HepG2 (cell line): Measurements from ENCODE around the gene SUSD6. TPM values are rescaled to one million over a fixed set of nuclear protein-coding genes. Genes with fewer than 3 reads are reported as not detected.

ENCODE experiments used
- ATAC-seq: fragments of 200-7000 bp; cut with Tn5 transposase; 3 replicates; pipeline ENCODE4 v1.9.1; 2020; ENCODE audit warnings: mild to moderate bottlenecking, moderate library complexity
- BruUV-seq: library from RNA; stranded (reverse); fragments of 400-500 nt; replicated peaks from 2 replicates; lab custom pipeline; 2021; lab: Mats Ljungman, UMichigan
- CTCF ChIA-PET: fragments of 300-600 bp; formaldehyde crosslinking; extraction: SDS; loops from one replicate; lab custom pipeline; 2021; ENCODE audit warnings: low total read pairs, inconsistent platforms, low intra/inter-chr PET ratio; lab: Yijun Ruan, JAX
- POLR2A ChIA-PET: fragments of 350-600 bp; sonication (Branson Sonifier 250); formaldehyde crosslinking; loops from one replicate; lab custom pipeline; 2020; ENCODE audit warnings: antibody characterized with exemption, inconsistent platforms; lab: Yijun Ruan, JAX
- DNase-seq: peaks from one replicate; pipeline ENCODE4 v3.0.0-alpha.2; 2015; ENCODE audit warnings: low spot score
- FAIRE-seq: peaks from 3 replicates; lab custom pipeline; 2011; peaks lifted over from hg19 to GRCh38; lab: Jason Lieb, UNC
- H2AFZ ChIP-seq: one replicate; pipeline ENCODE4 v1.6.1; 2011; ENCODE audit warnings: low read length, inconsistent platforms
- H3K27ac ChIP-seq: fragments of 300-600 bp; 3 replicates; pipeline ENCODE4 v1.8.0; 2011; ENCODE audit warnings: mixed run types, mild to moderate bottlenecking, mixed read lengths, low read length, inconsistent platforms; ENCODE audit not compliant: insufficient read depth; ENCODE audit errors: extremely low read length
- H3K27me3 ChIP-seq, 2 experiments: fragments of 200-600 bp in 1 of 2; 2 replicates in 1 of 2; 3 replicates in 1 of 2; pipeline versions ENCODE4 v1.6.0 to v1.8.0; 2011; ENCODE audit warnings: low read length in 2 of 2, mild to moderate bottlenecking in 2 of 2, moderate library complexity in 2 of 2, inconsistent platforms in 1 of 2; ENCODE audit not compliant: insufficient read depth in 2 of 2, control insufficient read depth in 1 of 2
- H3K36me3 ChIP-seq, 2 experiments: fragments of 200-600 bp in 1 of 2; replicated peaks in 1 of 2; 2 replicates in 1 of 2; 3 replicates in 1 of 2; pipeline versions ENCODE4 v1.5.1 to v1.8.0; 2011; ENCODE audit warnings: low read length in 2 of 2, inconsistent platforms in 1 of 2; ENCODE audit not compliant: insufficient read depth in 2 of 2, control insufficient read depth in 1 of 2
- H3K4me1 ChIP-seq: 2 replicates; pipeline ENCODE4 v1.5.1; 2012; ENCODE audit warnings: low read length, inconsistent platforms; ENCODE audit not compliant: insufficient read depth
- H3K4me2 ChIP-seq: 2 replicates; pipeline ENCODE4 v1.6.0; 2011; ENCODE audit warnings: low read depth, low read length, inconsistent platforms
- H3K4me3 ChIP-seq, 3 experiments: fragments of 200-600 bp in 1 of 3; sonication (generic), shearing (Covaris generic) in 1 of 3; replicated peaks in 1 of 3; 2 replicates each; pipeline ENCODE4 v1.5.1; 2011 to 2016; ENCODE audit warnings: low read length in 3 of 3, inconsistent platforms in 2 of 3, low read depth in 2 of 3, mild to moderate bottlenecking in 2 of 3, control low read depth in 1 of 3, mixed read lengths in 1 of 3; ENCODE audit not compliant: insufficient read depth in 1 of 3
- H3K79me2 ChIP-seq: one replicate; pipeline ENCODE4 v1.6.1; 2011; ENCODE audit warnings: low read length, inconsistent platforms; ENCODE audit not compliant: insufficient read depth
- H3K9ac ChIP-seq: 2 replicates; pipeline ENCODE4 v1.6.0; 2011; ENCODE audit warnings: mild to moderate bottlenecking, low read depth, low read length, inconsistent platforms; ENCODE audit not compliant: insufficient read depth
- H3K9me3 ChIP-seq: 2 replicates; pipeline ENCODE4 v1.5.1; 2012; ENCODE audit warnings: mild to moderate bottlenecking, low read length
- H4K20me1 ChIP-seq: 2 replicates; pipeline ENCODE4 v1.6.0; 2011; ENCODE audit warnings: inconsistent platforms, mild to moderate bottlenecking, low read length, moderate library complexity; ENCODE audit not compliant: insufficient read depth
- AGO1 ChIP-seq: fragments of 200-400 bp; formaldehyde crosslinking; IDR thresholded peaks from 2 replicates; pipeline ENCODE4 v1.6.1; 2017; ENCODE audit warnings: mild to moderate bottlenecking, low read depth, low read length, moderate library complexity; ENCODE audit not compliant: poor library complexity, severe bottlenecking
- CREM ChIP-seq, 2 experiments: sonication (generic) in 1 of 2; formaldehyde crosslinking in 1 of 2; IDR thresholded peaks; 2 replicates each; pipeline versions ENCODE4 v1.4.0 to v1.6.1; 2016 to 2020; ENCODE audit warnings: antibody characterized with exemption in 1 of 2, mild to moderate bottlenecking in 1 of 2, missing genetic modification reagents in 1 of 2
- GTF2F1 ChIP-seq: fragments of 150-350 bp; IDR thresholded peaks from 2 replicates; pipeline ENCODE4 v1.6.1; 2014; ENCODE audit warnings: low read length
- MIXL1 ChIP-seq: IDR thresholded peaks from 2 replicates; pipeline ENCODE4 v1.6.1; 2016
- PAWR ChIP-seq: sonication (generic); formaldehyde crosslinking; IDR thresholded peaks from 2 replicates; pipeline ENCODE4 v1.4.0; 2020; ENCODE audit warnings: missing genetic modification reagents, mild to moderate bottlenecking, borderline replicate concordance
- SMC3 ChIP-seq: IDR thresholded peaks from 2 replicates; pipeline ENCODE4 v1.6.1; 2011; ENCODE audit warnings: low read length, improper control_type of control experiment
- SRY ChIP-seq: sonication (generic); formaldehyde crosslinking; IDR thresholded peaks from 2 replicates; pipeline ENCODE4 v1.8.0; 2022; ENCODE audit warnings: mild to moderate bottlenecking, missing genetic modification reagents
- ZNF263 ChIP-seq: sonication (generic); formaldehyde crosslinking; IDR thresholded peaks from 2 replicates; pipeline ENCODE4 v1.4.0; 2020; ENCODE audit warnings: missing genetic modification reagents
- ZNF350 ChIP-seq: sonication (generic); formaldehyde crosslinking; IDR thresholded peaks from 2 replicates; pipeline ENCODE4 v1.4.0; 2020; ENCODE audit warnings: mild to moderate bottlenecking, low read depth, missing genetic modification reagents, borderline replicate concordance
- ZNF530 ChIP-seq: sonication (generic); formaldehyde crosslinking; IDR thresholded peaks from 2 replicates; pipeline ENCODE4 v1.5.0; 2020; ENCODE audit warnings: low read depth, mild to moderate bottlenecking, missing genetic modification reagents
- ZSCAN29 ChIP-seq: sonication (generic); formaldehyde crosslinking; conservative IDR thresholded peaks from 2 replicates; pipeline ENCODE4 v1.4.0; 2020; ENCODE audit warnings: mild to moderate bottlenecking, missing genetic modification reagents
- WGBS: methylation state at CpG from one replicate; pipeline ENCODE4 v1.1.6; 2017; ENCODE audit warnings: low lambda C conversion rate; 5-methylcytosine and 5-hydroxymethylcytosine counted together
- in situ Hi-C: cut with HindIII; loops from 2 replicates; pipeline ENCODE4 v1.10.0; 2017; ENCODE audit warnings: low pct_unique_long_range_greater_than_20kb; ENCODE audit not compliant: extremely low pct_ligation_motif_present
- intact Hi-C: fragments of 100-400 bp; cut with micrococcal nuclease; formaldehyde crosslinking; loops from one replicate; pipeline ENCODE4 v1.10.0; 2022; ENCODE audit not compliant: unreplicated experiment
- polyA plus RNA-seq, 8 experiments: library from polyadenylated mRNA; depleted of rRNA in 3 of 8; stranded (reverse) in 7 of 8; unstranded in 1 of 8; fragments of >200 nt; fragmentation: Illumina TruSeq in 4 of 8; extraction: Trizol in 4 of 8; gene quantifications; 2 replicates each; pipeline versions ENCODE4 v1.2.1 to v1.2.3, GENCODE V29; 2011 to 2016; ENCODE audit warnings: low read depth in 4 of 8, missing spikeins in 1 of 8, mixed read lengths in 1 of 8; ENCODE audit not compliant: insufficient read depth in 1 of 8
- total RNA-seq, 5 experiments: library from RNA; depleted of rRNA; stranded (reverse); fragments of >200 nt; fragmentation: Illumina TruSeq; extraction: Trizol; gene quantifications; 2 replicates each; pipeline ENCODE4 v1.2.3, GENCODE V29; 2016; ENCODE audit warnings: low read depth in 1 of 5
- TF ChIP-seq, protein P1 (sequence below): sonication (generic); formaldehyde crosslinking; IDR thresholded peaks from 2 replicates; pipeline ENCODE4 v1.4.0; 2020; ENCODE audit warnings: mild to moderate bottlenecking, missing genetic modification reagents
- TF ChIP-seq, protein P2 (sequence below): IDR thresholded peaks from 2 replicates; pipeline ENCODE4 v1.6.1; 2016; ENCODE audit warnings: control low read depth
- TF ChIP-seq, protein P3 (sequence below): sonication (generic); formaldehyde crosslinking; IDR thresholded peaks from 2 replicates; pipeline ENCODE4 v1.9.0; 2021; ENCODE audit warnings: missing genetic modification reagents, borderline replicate concordance

The SUSD6 gene
- total and polyA plus RNA-seq, 2 of the 13 experiments (the other 11 are each of a cell fraction or from before 2014, with no cell fraction given), result 7.2 to 7.4 TPM

DNA sequence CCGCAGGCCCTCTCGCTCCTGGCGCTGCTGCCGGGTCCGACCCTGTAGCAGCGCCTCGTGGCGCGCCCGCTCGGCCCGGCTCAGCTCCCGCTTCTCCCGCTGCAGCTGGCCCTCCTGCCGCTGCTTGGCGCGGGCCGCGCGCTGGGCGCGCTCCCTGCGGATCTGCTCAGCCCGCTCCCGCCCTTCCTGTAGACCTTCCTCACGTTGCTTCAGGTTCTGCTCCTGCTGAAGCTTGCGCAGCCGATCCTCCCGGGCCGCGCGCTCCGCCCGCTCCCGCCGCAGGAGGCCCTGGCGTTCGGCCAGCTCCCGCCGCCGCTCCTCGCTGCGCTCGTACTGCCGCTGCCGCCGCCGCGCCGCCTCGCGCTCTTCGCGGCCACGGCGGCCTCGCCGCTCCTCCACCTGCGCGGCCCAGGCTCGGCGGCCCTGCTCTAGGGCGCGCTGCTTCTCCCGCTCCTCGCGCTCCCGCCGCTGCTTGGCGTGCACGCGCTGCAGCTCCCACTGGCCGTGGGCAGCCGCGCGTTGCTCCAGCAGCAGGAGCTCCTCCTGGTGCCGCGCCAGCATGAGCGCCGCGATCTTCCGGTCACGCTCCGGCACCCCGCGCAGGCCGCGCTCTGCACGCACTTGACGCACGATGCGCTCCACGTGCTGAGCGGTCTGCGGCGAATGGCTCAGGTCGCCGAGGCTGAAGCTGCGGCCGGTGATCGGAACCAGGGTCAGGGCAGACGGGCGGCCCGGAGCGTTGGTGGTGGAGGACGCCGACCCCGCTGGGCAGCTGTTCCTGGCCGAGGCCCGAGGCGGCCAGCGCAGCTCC lies 39.2 kb upstream of the SUSD6 start (continued):
- TF ChIP-seq, protein P1, sequence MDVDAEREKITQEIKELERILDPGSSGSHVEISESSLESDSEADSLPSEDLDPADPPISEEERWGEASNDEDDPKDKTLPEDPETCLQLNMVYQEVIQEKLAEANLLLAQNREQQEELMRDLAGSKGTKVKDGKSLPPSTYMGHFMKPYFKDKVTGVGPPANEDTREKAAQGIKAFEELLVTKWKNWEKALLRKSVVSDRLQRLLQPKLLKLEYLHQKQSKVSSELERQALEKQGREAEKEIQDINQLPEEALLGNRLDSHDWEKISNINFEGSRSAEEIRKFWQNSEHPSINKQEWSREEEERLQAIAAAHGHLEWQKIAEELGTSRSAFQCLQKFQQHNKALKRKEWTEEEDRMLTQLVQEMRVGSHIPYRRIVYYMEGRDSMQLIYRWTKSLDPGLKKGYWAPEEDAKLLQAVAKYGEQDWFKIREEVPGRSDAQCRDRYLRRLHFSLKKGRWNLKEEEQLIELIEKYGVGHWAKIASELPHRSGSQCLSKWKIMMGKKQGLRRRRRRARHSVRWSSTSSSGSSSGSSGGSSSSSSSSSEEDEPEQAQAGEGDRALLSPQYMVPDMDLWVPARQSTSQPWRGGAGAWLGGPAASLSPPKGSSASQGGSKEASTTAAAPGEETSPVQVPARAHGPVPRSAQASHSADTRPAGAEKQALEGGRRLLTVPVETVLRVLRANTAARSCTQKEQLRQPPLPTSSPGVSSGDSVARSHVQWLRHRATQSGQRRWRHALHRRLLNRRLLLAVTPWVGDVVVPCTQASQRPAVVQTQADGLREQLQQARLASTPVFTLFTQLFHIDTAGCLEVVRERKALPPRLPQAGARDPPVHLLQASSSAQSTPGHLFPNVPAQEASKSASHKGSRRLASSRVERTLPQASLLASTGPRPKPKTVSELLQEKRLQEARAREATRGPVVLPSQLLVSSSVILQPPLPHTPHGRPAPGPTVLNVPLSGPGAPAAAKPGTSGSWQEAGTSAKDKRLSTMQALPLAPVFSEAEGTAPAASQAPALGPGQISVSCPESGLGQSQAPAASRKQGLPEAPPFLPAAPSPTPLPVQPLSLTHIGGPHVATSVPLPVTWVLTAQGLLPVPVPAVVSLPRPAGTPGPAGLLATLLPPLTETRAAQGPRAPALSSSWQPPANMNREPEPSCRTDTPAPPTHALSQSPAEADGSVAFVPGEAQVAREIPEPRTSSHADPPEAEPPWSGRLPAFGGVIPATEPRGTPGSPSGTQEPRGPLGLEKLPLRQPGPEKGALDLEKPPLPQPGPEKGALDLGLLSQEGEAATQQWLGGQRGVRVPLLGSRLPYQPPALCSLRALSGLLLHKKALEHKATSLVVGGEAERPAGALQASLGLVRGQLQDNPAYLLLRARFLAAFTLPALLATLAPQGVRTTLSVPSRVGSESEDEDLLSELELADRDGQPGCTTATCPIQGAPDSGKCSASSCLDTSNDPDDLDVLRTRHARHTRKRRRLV (CRISPR knock-in tag), result no peak
- TF ChIP-seq GTF2F1, result no peak
- TF ChIP-seq SMC3, result no peak
- no peak for TF ChIP-seq ZSCAN29 (CRISPR knock-in tag)
- TF ChIP-seq CREM (IDR thresholded peaks at IDR 0.05), result no peak
- no peak for TF ChIP-seq CREM (CRISPR knock-in tag; IDR thresholded peaks at IDR 0.05)
- TF ChIP-seq ZNF263 (CRISPR knock-in tag), result peak; percentile 58; the same call in 1 of the 2 replicates

DNA sequence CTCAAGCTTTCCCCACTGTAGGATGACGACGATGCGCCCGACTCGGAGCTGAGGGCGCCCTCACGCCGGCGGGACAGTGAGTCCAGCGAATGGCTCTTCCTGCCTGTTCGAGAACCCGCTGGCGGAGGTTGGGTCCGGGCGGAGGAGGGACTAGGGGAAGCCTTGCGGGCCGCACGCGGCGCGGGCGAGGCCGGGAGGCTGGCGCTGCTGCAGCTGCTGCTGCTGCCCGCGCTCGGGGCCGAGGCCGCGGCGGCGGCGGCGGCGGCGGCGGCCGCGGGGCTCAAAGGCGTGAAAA lies 38.6 kb upstream of the SUSD6 start:
- ChIA-PET CTCF (no interaction called here), POLR2A (no interaction called here)
- Histone ChIP-seq H3K36me3 (no peaks in the 10 kb centered on the region), H3K4me3 (peak overlapping the region in 1 of 3 experiments; percentile 58; a peak in 1 of 6 replicates), H3K27ac (no peak overlapping the region), H3K4me1 (peaks cover 31% of the 10 kb centered on the region), H3K79me2 (no peaks in the 10 kb centered on the region), H3K9me3 (no peaks in the 10 kb centered on the region), H4K20me1 (no peaks in the 10 kb centered on the region), H3K9ac (no peak overlapping the region), H3K27me3 (peaks cover 0 to 60% of the 10 kb centered on the region in 2 experiments), H3K4me2 (no peak overlapping the region), H2AFZ (no peak overlapping the region)
- BruUV-seq, result no TSS peak
- in situ Hi-C loops, result loop anchor here (5.0 kb wide), 1 partner anchor 35 kb away; no protein-coding TSS in a partner anchor
- DNase-seq, result no peak
- WGBS, result 83% methylated on average over 9 of the region's 40 CpGs
- intact Hi-C loops, result no loop called here
- ATAC-seq, result no peak
- FAIRE-seq, result no peak
- TF ChIP-seq, protein P2, sequence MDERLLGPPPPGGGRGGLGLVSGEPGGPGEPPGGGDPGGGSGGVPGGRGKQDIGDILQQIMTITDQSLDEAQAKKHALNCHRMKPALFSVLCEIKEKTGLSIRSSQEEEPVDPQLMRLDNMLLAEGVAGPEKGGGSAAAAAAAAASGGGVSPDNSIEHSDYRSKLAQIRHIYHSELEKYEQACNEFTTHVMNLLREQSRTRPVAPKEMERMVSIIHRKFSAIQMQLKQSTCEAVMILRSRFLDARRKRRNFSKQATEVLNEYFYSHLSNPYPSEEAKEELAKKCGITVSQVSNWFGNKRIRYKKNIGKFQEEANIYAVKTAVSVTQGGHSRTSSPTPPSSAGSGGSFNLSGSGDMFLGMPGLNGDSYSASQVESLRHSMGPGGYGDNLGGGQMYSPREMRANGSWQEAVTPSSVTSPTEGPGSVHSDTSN (CRISPR knock-in tag), result no peak
- TF ChIP-seq PAWR (no peak), ZNF530 (no peak), AGO1 (no peak), MIXL1 (CRISPR knock-in tag) (no peak), SRY (CRISPR knock-in tag) (no peak), ZNF350 (CRISPR knock-in tag) (no peak)
- TF ChIP-seq, protein P3, sequence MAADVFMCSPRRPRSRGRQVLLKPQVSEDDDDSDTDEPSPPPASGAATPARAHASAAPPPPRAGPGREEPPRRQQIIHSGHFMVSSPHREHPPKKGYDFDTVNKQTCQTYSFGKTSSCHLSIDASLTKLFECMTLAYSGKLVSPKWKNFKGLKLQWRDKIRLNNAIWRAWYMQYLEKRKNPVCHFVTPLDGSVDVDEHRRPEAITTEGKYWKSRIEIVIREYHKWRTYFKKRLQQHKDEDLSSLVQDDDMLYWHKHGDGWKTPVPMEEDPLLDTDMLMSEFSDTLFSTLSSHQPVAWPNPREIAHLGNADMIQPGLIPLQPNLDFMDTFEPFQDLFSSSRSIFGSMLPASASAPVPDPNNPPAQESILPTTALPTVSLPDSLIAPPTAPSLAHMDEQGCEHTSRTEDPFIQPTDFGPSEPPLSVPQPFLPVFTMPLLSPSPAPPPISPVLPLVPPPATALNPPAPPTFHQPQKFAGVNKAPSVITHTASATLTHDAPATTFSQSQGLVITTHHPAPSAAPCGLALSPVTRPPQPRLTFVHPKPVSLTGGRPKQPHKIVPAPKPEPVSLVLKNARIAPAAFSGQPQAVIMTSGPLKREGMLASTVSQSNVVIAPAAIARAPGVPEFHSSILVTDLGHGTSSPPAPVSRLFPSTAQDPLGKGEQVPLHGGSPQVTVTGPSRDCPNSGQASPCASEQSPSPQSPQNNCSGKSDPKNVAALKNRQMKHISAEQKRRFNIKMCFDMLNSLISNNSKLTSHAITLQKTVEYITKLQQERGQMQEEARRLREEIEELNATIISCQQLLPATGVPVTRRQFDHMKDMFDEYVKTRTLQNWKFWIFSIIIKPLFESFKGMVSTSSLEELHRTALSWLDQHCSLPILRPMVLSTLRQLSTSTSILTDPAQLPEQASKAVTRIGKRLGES (CRISPR knock-in tag), result no peak
